Upper lobe of left lung (tissue), 4 donors: ENCODE measurements around the gene ROR2.

Source experiments
- EP300 ChIP-seq, 4 donors: sonication (generic); formaldehyde crosslinking; IDR thresholded peaks; one replicate each; pipeline ENCODE4 v1.5.1; 2017; ENCODE audit warnings: antibody characterized with exemption in 4 of 4, control low read depth in 2 of 4
- POLR2A ChIP-seq, 4 donors: fragments of 450-650 bp; IDR thresholded peaks; one replicate each; pipeline ENCODE4 v1.5.1; 2016 to 2017; ENCODE audit warnings: antibody characterized with exemption in 4 of 4, mild to moderate bottlenecking in 2 of 4
- POLR2AphosphoS5 ChIP-seq, 2 donors: sonication (generic); formaldehyde crosslinking; IDR thresholded peaks; one replicate each; pipeline ENCODE4 v1.5.1; 2017; ENCODE audit warnings: antibody characterized with exemption in 2 of 2
- TF ChIP-seq, protein P1 (sequence below), 6 experiments: fragments of 450-650 bp in 4 of 6; fragments of 200-600 bp in 2 of 6; sonication (generic) in 2 of 6; IDR thresholded peaks; one replicate each; pipeline ENCODE4 v1.5.1; 2016 to 2019; ENCODE audit warnings: antibody characterized with exemption in 6 of 6

DNA sequence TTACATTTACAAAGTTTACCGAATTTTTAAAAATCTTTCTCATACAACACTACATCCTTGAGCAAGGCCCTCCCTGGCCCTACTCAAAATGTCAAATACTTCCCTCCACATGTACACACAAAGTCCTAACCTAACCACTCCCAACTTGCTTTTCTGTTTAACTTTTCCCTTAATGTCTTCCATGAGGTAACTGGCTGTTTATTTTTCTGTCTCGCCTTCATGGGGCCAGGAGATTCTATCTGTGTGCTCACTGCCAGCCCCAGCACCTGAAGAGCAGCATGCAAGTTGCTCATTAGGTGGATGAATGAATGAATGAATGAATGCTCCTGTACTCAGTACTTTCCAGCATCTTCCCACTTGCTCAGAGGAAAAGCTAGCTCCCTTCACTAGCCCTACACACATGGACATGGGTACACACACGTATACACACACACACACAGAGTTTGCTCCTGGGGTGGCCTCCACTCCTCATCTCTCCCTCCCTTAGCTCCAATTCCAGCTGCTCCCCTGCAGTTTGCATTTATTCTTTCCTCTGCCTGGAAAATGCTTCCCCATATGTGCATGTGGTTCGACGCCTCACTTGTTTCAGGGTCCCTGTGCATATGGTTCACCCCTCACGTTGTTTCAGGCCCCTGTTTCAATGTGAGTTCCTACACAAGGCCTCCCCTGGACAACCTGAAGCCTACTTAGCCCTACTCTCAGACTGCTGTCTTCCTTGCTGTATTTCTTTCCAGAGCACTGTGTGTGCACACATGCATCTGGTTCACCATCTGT is 165.2 kb downstream of the ROR2 start:
- TF ChIP-seq, protein P1, sequence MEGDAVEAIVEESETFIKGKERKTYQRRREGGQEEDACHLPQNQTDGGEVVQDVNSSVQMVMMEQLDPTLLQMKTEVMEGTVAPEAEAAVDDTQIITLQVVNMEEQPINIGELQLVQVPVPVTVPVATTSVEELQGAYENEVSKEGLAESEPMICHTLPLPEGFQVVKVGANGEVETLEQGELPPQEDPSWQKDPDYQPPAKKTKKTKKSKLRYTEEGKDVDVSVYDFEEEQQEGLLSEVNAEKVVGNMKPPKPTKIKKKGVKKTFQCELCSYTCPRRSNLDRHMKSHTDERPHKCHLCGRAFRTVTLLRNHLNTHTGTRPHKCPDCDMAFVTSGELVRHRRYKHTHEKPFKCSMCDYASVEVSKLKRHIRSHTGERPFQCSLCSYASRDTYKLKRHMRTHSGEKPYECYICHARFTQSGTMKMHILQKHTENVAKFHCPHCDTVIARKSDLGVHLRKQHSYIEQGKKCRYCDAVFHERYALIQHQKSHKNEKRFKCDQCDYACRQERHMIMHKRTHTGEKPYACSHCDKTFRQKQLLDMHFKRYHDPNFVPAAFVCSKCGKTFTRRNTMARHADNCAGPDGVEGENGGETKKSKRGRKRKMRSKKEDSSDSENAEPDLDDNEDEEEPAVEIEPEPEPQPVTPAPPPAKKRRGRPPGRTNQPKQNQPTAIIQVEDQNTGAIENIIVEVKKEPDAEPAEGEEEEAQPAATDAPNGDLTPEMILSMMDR (IDR thresholded peaks at IDR 0.05): no peak
- TF ChIP-seq POLR2AphosphoS5 (IDR thresholded peaks at IDR 0.05) (no peak), POLR2A (IDR thresholded peaks at IDR 0.05) (no peak), EP300 (IDR thresholded peaks at IDR 0.05) (no peak)
